ENCODE measurements around the gene ATP10A. TPM values are rescaled to one million over a fixed set of nuclear protein-coding genes. Genes with fewer than 3 reads are reported as not detected.
A peak's percentile ranks its signal among the peaks of the same experiment; 100 is the strongest.

Gene ATP10A
- total RNA-seq, 4 donors from 2014 or later: 2.7 to 7.0 (median 3.4) TPM

- Histone ChIP-seq H3K27ac (no peak overlapping the region), H3K27me3 (no peaks in the 10 kb centered on the region), H3K9me3 (no peaks in the 10 kb centered on the region), H3K36me3 (no peaks in the 10 kb centered on the region), H3K4me1 (peaks cover 0 to 12% of the 10 kb centered on the region in 2 donors), H3K4me3 (replicated peaks in 1 of 3) (no peak overlapping the region)
- DNase-seq: no peak
- no peak for TF ChIP-seq POLR2A (IDR thresholded peaks at IDR 0.05)
- no peak for TF ChIP-seq CTCF (IDR thresholded peaks at IDR 0.05)
- intact Hi-C loops (cut with DNase I): no loop called here
- 40 to 45% methylated on average over 4 of the region's 4 CpGs for WGBS, 2 donors
Measured at GRCh38 chr15:25852661-25853524, 10.2 kb downstream of the ATP10A start.

- Histone ChIP-seq H3K27ac (no peak overlapping the region), H3K36me3 (no peaks in the 10 kb centered on the region), H3K4me1 (peaks cover 0 to 12% of the 10 kb centered on the region in 2 donors), H3K4me3 (replicated peaks in 1 of 3) (no peak overlapping the region), H3K27me3 (no peaks in the 10 kb centered on the region), H3K9me3 (no peaks in the 10 kb centered on the region)
- TF ChIP-seq CTCF (IDR thresholded peaks at IDR 0.05) (no peak), POLR2A (IDR thresholded peaks at IDR 0.05) (no peak)
- intact Hi-C loops (cut with DNase I): no loop called here
- DNase-seq: no peak
Measured at GRCh38 chr15:25852027-25852426, 11.1 kb downstream of the ATP10A start.

GRCh38 chr15:25850154-25851111 is 12.7 kb downstream of the ATP10A start:
- Histone ChIP-seq H3K4me3 (replicated peaks in 1 of 3) (peak overlapping the region in 1 of 3 donors; percentile 18), H3K36me3 (no peaks in the 10 kb centered on the region), H3K27me3 (no peaks in the 10 kb centered on the region), H3K4me1 (peaks cover 0 to 12% of the 10 kb centered on the region in 2 donors), H3K9me3 (no peaks in the 10 kb centered on the region), H3K27ac (peak overlapping the region; percentile 1 to 78 (median 74))
- WGBS, 2 donors: 12% methylated on average over 30 of the region's 36 CpGs
- no peak for TF ChIP-seq CTCF (IDR thresholded peaks at IDR 0.05)
- TF ChIP-seq POLR2A (IDR thresholded peaks at IDR 0.05): peak in 1 of 2 donors; percentile 44
- intact Hi-C loops (cut with DNase I): no loop called here
- peak; percentile 64 to 65 for DNase-seq

- H3K4me1 ChIP-seq: peaks cover 0 to 12% of the 10 kb centered on the region in 2 donors
- 58 to 60% methylated on average over 11 of the region's 11 CpGs for WGBS, 2 donors
- H3K27ac ChIP-seq: peak overlapping the region in 2 of 3 donors; percentile 74 to 78
- H3K9me3 ChIP-seq: no peaks in the 10 kb centered on the region
- no peak overlapping the region for H3K4me3 ChIP-seq (replicated peaks in 1 of 3)
- intact Hi-C loops (cut with DNase I): no loop called here
- no peaks in the 10 kb centered on the region for H3K27me3 ChIP-seq
- no peaks in the 10 kb centered on the region for H3K36me3 ChIP-seq
- TF ChIP-seq CTCF (IDR thresholded peaks at IDR 0.05) (no peak), POLR2A (IDR thresholded peaks at IDR 0.05) (no peak)
- DNase-seq: no peak
Measured at GRCh38 chr15:25849157-25849921, 13.8 kb downstream of the ATP10A start.
